HepG2 (cell line): ENCODE results near the gene SLC16A5. TPM values are rescaled to one million over a fixed set of nuclear protein-coding genes. Genes with fewer than 3 reads are reported as not detected.

Experiments
- AHDC1 ChIP-seq: sonication (generic); formaldehyde crosslinking; IDR thresholded peaks from 2 replicates; pipeline ENCODE4 v1.5.1; 2020; ENCODE audit warnings: mild to moderate bottlenecking, missing genetic modification reagents, borderline replicate concordance
- KAT7 ChIP-seq: IDR thresholded peaks from 2 replicates; pipeline ENCODE4 v1.6.1; 2018; ENCODE audit warnings: borderline replicate concordance, missing compliant biosample characterization
- KDM3A ChIP-seq: IDR thresholded peaks from 2 replicates; pipeline ENCODE4 v1.6.1; 2018; ENCODE audit warnings: low read depth, missing compliant biosample characterization
- KIAA2018 ChIP-seq: sonication (generic); formaldehyde crosslinking; IDR thresholded peaks from 2 replicates; pipeline ENCODE4 v1.5.0; 2020; ENCODE audit warnings: mild to moderate bottlenecking, missing genetic modification reagents, borderline replicate concordance
- ZC3H13 ChIP-seq: sonication (generic); formaldehyde crosslinking; IDR thresholded peaks from 2 replicates; pipeline ENCODE4 v1.8.1; 2023; ENCODE audit warnings: mild to moderate bottlenecking, missing genetic modification reagents, moderate library complexity
- ZNF230 ChIP-seq: sonication (generic); formaldehyde crosslinking; IDR thresholded peaks from 2 replicates; pipeline ENCODE4 v1.4.0; 2020; ENCODE audit warnings: mild to moderate bottlenecking, missing genetic modification reagents
- ZNF570 ChIP-seq: sonication (generic); formaldehyde crosslinking; IDR thresholded peaks from 2 replicates; pipeline ENCODE4 v1.4.0; 2020; ENCODE audit warnings: mild to moderate bottlenecking, missing genetic modification reagents, borderline replicate concordance
- ZNF878 ChIP-seq: sonication (generic); formaldehyde crosslinking; IDR thresholded peaks from 2 replicates; pipeline ENCODE4 v1.8.1; 2023; ENCODE audit warnings: mild to moderate bottlenecking, missing genetic modification reagents, moderate library complexity
- polyA plus RNA-seq, 8 experiments: library from polyadenylated mRNA; depleted of rRNA in 3 of 8; stranded (reverse) in 7 of 8; unstranded in 1 of 8; fragments of >200 nt; fragmentation: Illumina TruSeq in 4 of 8; extraction: Trizol in 4 of 8; gene quantifications; 2 replicates each; pipeline versions ENCODE4 v1.2.1 to v1.2.3, GENCODE V29; 2011 to 2016; ENCODE audit warnings: low read depth in 4 of 8, missing spikeins in 1 of 8, mixed read lengths in 1 of 8; ENCODE audit not compliant: insufficient read depth in 1 of 8
- total RNA-seq, 5 experiments: library from RNA; depleted of rRNA; stranded (reverse); fragments of >200 nt; fragmentation: Illumina TruSeq; extraction: Trizol; gene quantifications; 2 replicates each; pipeline ENCODE4 v1.2.3, GENCODE V29; 2016; ENCODE audit warnings: low read depth in 1 of 5
- TF ChIP-seq, protein P1 (sequence below): sonication (generic); formaldehyde crosslinking; IDR thresholded peaks from 2 replicates; pipeline ENCODE4 v1.4.0; 2020; ENCODE audit warnings: mild to moderate bottlenecking, missing genetic modification reagents, borderline replicate concordance

The SLC16A5 gene
- total and polyA plus RNA-seq, 2 of the 13 experiments (the other 11 are each of a cell fraction or from before 2014, with no cell fraction given), result 0.69 to 5.6 TPM

- TF ChIP-seq, protein P1, sequence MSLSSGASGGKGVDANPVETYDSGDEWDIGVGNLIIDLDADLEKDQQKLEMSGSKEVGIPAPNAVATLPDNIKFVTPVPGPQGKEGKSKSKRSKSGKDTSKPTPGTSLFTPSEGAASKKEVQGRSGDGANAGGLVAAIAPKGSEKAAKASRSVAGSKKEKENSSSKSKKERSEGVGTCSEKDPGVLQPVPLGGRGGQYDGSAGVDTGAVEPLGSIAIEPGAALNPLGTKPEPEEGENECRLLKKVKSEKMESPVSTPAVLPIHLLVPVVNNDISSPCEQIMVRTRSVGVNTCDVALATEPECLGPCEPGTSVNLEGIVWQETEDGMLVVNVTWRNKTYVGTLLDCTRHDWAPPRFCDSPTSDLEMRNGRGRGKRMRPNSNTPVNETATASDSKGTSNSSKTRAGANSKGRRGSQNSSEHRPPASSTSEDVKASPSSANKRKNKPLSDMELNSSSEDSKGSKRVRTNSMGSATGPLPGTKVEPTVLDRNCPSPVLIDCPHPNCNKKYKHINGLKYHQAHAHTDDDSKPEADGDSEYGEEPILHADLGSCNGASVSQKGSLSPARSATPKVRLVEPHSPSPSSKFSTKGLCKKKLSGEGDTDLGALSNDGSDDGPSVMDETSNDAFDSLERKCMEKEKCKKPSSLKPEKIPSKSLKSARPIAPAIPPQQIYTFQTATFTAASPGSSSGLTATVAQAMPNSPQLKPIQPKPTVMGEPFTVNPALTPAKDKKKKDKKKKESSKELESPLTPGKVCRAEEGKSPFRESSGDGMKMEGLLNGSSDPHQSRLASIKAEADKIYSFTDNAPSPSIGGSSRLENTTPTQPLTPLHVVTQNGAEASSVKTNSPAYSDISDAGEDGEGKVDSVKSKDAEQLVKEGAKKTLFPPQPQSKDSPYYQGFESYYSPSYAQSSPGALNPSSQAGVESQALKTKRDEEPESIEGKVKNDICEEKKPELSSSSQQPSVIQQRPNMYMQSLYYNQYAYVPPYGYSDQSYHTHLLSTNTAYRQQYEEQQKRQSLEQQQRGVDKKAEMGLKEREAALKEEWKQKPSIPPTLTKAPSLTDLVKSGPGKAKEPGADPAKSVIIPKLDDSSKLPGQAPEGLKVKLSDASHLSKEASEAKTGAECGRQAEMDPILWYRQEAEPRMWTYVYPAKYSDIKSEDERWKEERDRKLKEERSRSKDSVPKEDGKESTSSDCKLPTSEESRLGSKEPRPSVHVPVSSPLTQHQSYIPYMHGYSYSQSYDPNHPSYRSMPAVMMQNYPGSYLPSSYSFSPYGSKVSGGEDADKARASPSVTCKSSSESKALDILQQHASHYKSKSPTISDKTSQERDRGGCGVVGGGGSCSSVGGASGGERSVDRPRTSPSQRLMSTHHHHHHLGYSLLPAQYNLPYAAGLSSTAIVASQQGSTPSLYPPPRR (CRISPR knock-in tag), result peak; percentile 91
- TF ChIP-seq ZNF570 (CRISPR knock-in tag) (no peak), AHDC1 (peak; percentile 75; the same call in 1 of the 2 replicates), ZC3H13 (CRISPR knock-in tag) (no peak), KDM3A (CRISPR knock-in tag) (peak; percentile 59; the same call in 1 of the 2 replicates), ZNF230 (CRISPR knock-in tag) (no peak; the same call in 1 of the 2 replicates), ZNF878 (CRISPR knock-in tag) (no peak), KAT7 (0 out of 2 replicates have a peak, but pooled peaks have one; percentile 28), KIAA2018 (CRISPR knock-in tag) (0 out of 2 replicates have a peak, but pooled peaks have one; percentile 60)
Measured at GRCh38 chr17:75084039-75084660, 3.6 kb upstream of the SLC16A5 start (continued).
